Measurements from ENCODE around the gene EFCAB13.
"Not testable (repeated sequence)": the region's sequence is repeated elsewhere in the genome, so short reads cannot be mapped to it uniquely, and the experiment has no call there.

EFCAB13 gene

GRCh38 chr17:47423406-47424295 lies 99.9 kb downstream of the EFCAB13 start:
- H3K4me1 ChIP-seq (ENCODE audit: control insufficient read depth, insufficient read depth, low read length), result no peaks in the 10 kb centered on the region
- 3 to 4% methylated on average over 113 of the region's 113 CpGs for WGBS, 2 experiments
- H3K9me3 ChIP-seq (ENCODE audit: control insufficient read depth, low read length), result no peaks in the 10 kb centered on the region
- H3K4me3 ChIP-seq (ENCODE audit: insufficient read depth, low read depth, low read length), result peak overlapping the region; percentile 41
- no peak overlapping the region for H3K27ac ChIP-seq (ENCODE audit: insufficient read depth, low read depth, low read length, poor library complexity, severe bottlenecking)
- no peaks in the 10 kb centered on the region for H3K36me3 ChIP-seq (ENCODE audit: control insufficient read depth, insufficient read depth, low read length)
- peaks cover 23% of the 10 kb centered on the region for H3K27me3 ChIP-seq (ENCODE audit: control insufficient read depth, insufficient read depth, low read length, poor library complexity, severe bottlenecking)

- WGBS, 2 experiments, result 95% methylated on average over 3 of the region's 3 CpGs
- H3K36me3 ChIP-seq (ENCODE audit: control insufficient read depth, insufficient read depth, low read length); H3K4me1 ChIP-seq (ENCODE audit: control insufficient read depth, insufficient read depth, low read length); H3K27ac ChIP-seq (ENCODE audit: insufficient read depth, low read depth, low read length, poor library complexity, severe bottlenecking); H3K4me3 ChIP-seq (ENCODE audit: insufficient read depth, low read depth, low read length); H3K9me3 ChIP-seq (ENCODE audit: control insufficient read depth, low read length): not testable (repeated sequence)
- H3K27me3 ChIP-seq (ENCODE audit: control insufficient read depth, insufficient read depth, low read length, poor library complexity, severe bottlenecking), result peaks cover 23% of the 10 kb centered on the region
Observed at GRCh38 chr17:47425233-47425632, 101.5 kb downstream of the EFCAB13 start.

GRCh38 chr17:47425887-47426635 lies 102.3 kb downstream of the EFCAB13 start:
- not testable (repeated sequence) for H3K36me3 ChIP-seq (ENCODE audit: control insufficient read depth, insufficient read depth, low read length); H3K27ac ChIP-seq (ENCODE audit: insufficient read depth, low read depth, low read length, poor library complexity, severe bottlenecking); H3K4me3 ChIP-seq (ENCODE audit: insufficient read depth, low read depth, low read length); H3K4me1 ChIP-seq (ENCODE audit: control insufficient read depth, insufficient read depth, low read length); H3K9me3 ChIP-seq (ENCODE audit: control insufficient read depth, low read length)
- H3K27me3 ChIP-seq (ENCODE audit: control insufficient read depth, insufficient read depth, low read length, poor library complexity, severe bottlenecking), result peaks cover 23% of the 10 kb centered on the region
- WGBS, 2 experiments, result 98 to 100% methylated on average over 2 to 3 of the region's 3 CpGs

- no peaks in the 10 kb centered on the region for H3K9me3 ChIP-seq (ENCODE audit: control insufficient read depth, low read length)
- WGBS, 2 experiments, result 100% methylated on average over 1 to 2 of the region's 2 CpGs
- no peak overlapping the region for H3K4me3 ChIP-seq (ENCODE audit: insufficient read depth, low read depth, low read length)
- no peaks in the 10 kb centered on the region for H3K36me3 ChIP-seq (ENCODE audit: control insufficient read depth, insufficient read depth, low read length)
- no peak overlapping the region for H3K27ac ChIP-seq (ENCODE audit: insufficient read depth, low read depth, low read length, poor library complexity, severe bottlenecking)
- H3K27me3 ChIP-seq (ENCODE audit: control insufficient read depth, insufficient read depth, low read length, poor library complexity, severe bottlenecking), result peaks cover 19% of the 10 kb centered on the region
- no peaks in the 10 kb centered on the region for H3K4me1 ChIP-seq (ENCODE audit: control insufficient read depth, insufficient read depth, low read length)
Observed at GRCh38 chr17:47427985-47428384, 104.2 kb downstream of the EFCAB13 start.

GRCh38 chr17:47432240-47432639 lies 108.5 kb downstream of the EFCAB13 start:
- WGBS, 2 experiments, result 91 to 94% methylated on average over 7 of the region's 9 CpGs

GRCh38 chr17:47465165-47465564 lies 141.4 kb downstream of the EFCAB13 start:
- H3K27ac ChIP-seq (ENCODE audit: insufficient read depth, low read depth, low read length, poor library complexity, severe bottlenecking), result no peak overlapping the region
- H3K27me3 ChIP-seq (ENCODE audit: control insufficient read depth, insufficient read depth, low read length, poor library complexity, severe bottlenecking), result no peaks in the 10 kb centered on the region
- H3K4me3 ChIP-seq (ENCODE audit: insufficient read depth, low read depth, low read length), result no peak overlapping the region
- H3K36me3 ChIP-seq (ENCODE audit: control insufficient read depth, insufficient read depth, low read length), result no peaks in the 10 kb centered on the region
- no peaks in the 10 kb centered on the region for H3K9me3 ChIP-seq (ENCODE audit: control insufficient read depth, low read length)
- no peaks in the 10 kb centered on the region for H3K4me1 ChIP-seq (ENCODE audit: control insufficient read depth, insufficient read depth, low read length)
- 94 to 95% methylated on average over 2 to 3 of the region's 3 CpGs for WGBS, 2 experiments

More at GRCh38 chr17:47432240-47432639, 108.5 kb downstream of the EFCAB13 start:
- not testable (repeated sequence) for H3K27me3 ChIP-seq (ENCODE audit: control insufficient read depth, insufficient read depth, low read length, poor library complexity, severe bottlenecking); H3K36me3 ChIP-seq (ENCODE audit: control insufficient read depth, insufficient read depth, low read length); H3K4me3 ChIP-seq (ENCODE audit: insufficient read depth, low read depth, low read length); H3K4me1 ChIP-seq (ENCODE audit: control insufficient read depth, insufficient read depth, low read length); H3K27ac ChIP-seq (ENCODE audit: insufficient read depth, low read depth, low read length, poor library complexity, severe bottlenecking); H3K9me3 ChIP-seq (ENCODE audit: control insufficient read depth, low read length)

GRCh38 chr17:47466976-47467375 lies 143.2 kb downstream of the EFCAB13 start:
- 94 to 95% methylated on average over 4 of the region's 4 CpGs for WGBS, 2 experiments
- H3K27ac ChIP-seq (ENCODE audit: insufficient read depth, low read depth, low read length, poor library complexity, severe bottlenecking); H3K27me3 ChIP-seq (ENCODE audit: control insufficient read depth, insufficient read depth, low read length, poor library complexity, severe bottlenecking); H3K9me3 ChIP-seq (ENCODE audit: control insufficient read depth, low read length); H3K36me3 ChIP-seq (ENCODE audit: control insufficient read depth, insufficient read depth, low read length); H3K4me1 ChIP-seq (ENCODE audit: control insufficient read depth, insufficient read depth, low read length); H3K4me3 ChIP-seq (ENCODE audit: insufficient read depth, low read depth, low read length): not testable (repeated sequence)

DNA sequence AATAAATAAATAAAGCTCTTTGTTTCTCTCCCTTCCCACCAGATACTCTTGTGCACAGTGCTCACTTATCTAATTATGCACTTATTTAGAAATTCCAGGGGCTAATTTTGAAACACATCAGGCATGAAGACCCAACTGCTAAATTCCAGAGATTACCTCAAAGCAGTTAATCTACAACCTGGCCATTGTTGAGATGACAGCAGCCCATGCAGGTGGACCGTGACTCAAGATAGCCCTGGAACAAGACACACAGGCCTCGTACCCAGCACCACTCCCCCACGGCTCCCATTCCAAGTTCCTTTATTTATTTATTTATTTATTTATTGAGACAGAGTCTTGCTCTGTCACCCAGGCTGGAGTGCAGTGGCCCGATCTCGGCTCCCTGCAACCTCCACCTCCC lies 147.1 kb downstream of the EFCAB13 start:
- H3K4me1 ChIP-seq (ENCODE audit: control insufficient read depth, insufficient read depth, low read length), result no peaks in the 10 kb centered on the region
- H3K36me3 ChIP-seq (ENCODE audit: control insufficient read depth, insufficient read depth, low read length), result no peaks in the 10 kb centered on the region
- H3K9me3 ChIP-seq (ENCODE audit: control insufficient read depth, low read length), result no peaks in the 10 kb centered on the region
- 87 to 94% methylated on average over 3 to 4 of the region's 5 CpGs for WGBS, 2 experiments
- H3K27ac ChIP-seq (ENCODE audit: insufficient read depth, low read depth, low read length, poor library complexity, severe bottlenecking), result no peak overlapping the region
- no peak overlapping the region for H3K4me3 ChIP-seq (ENCODE audit: insufficient read depth, low read depth, low read length)
- H3K27me3 ChIP-seq (ENCODE audit: control insufficient read depth, insufficient read depth, low read length, poor library complexity, severe bottlenecking), result no peaks in the 10 kb centered on the region

GRCh38 chr17:47472073-47472472 lies 148.3 kb downstream of the EFCAB13 start:
- H3K36me3 ChIP-seq (ENCODE audit: control insufficient read depth, insufficient read depth, low read length); H3K4me3 ChIP-seq (ENCODE audit: insufficient read depth, low read depth, low read length); H3K27me3 ChIP-seq (ENCODE audit: control insufficient read depth, insufficient read depth, low read length, poor library complexity, severe bottlenecking); H3K27ac ChIP-seq (ENCODE audit: insufficient read depth, low read depth, low read length, poor library complexity, severe bottlenecking); H3K9me3 ChIP-seq (ENCODE audit: control insufficient read depth, low read length); H3K4me1 ChIP-seq (ENCODE audit: control insufficient read depth, insufficient read depth, low read length): not testable (repeated sequence)
- WGBS, 2 experiments, result 91 to 95% methylated on average over 6 of the region's 6 CpGs
